Progenitor cell of endocrine pancreas (in vitro differentiated cells): ENCODE measurements around the gene SURF4. TPM values are rescaled to one million over a fixed set of nuclear protein-coding genes. Genes with fewer than 3 reads are reported as not detected.
"Not testable (repeated sequence)": the region's sequence is repeated elsewhere in the genome, so short reads cannot be mapped to it uniquely, and the experiment has no call there.

ENCODE experiments used
- DNase-seq: peaks from one replicate; pipeline ENCODE4 v3.0.0; 2021; ENCODE audit warnings: low spot score; ENCODE audit not compliant: unreplicated experiment
- H3K27ac Mint-ChIP-seq: 2 replicates; pipeline ENCODE4 v1.8.0; 2021; ENCODE audit warnings: mild to moderate bottlenecking, moderate library complexity, mixed read lengths
- H3K27me3 Mint-ChIP-seq: 2 replicates; pipeline ENCODE4 v1.8.0; 2021; ENCODE audit warnings: mixed read lengths
- H3K36me3 Mint-ChIP-seq: 2 replicates; pipeline ENCODE4 v1.8.0; 2022; ENCODE audit warnings: mixed read lengths; ENCODE audit not compliant: insufficient read depth
- H3K4me1 Mint-ChIP-seq: 2 replicates; pipeline ENCODE4 v1.8.0; 2021; ENCODE audit warnings: low read depth, mixed read lengths
- H3K4me3 Mint-ChIP-seq: 2 replicates; pipeline ENCODE4 v1.8.0; 2021; ENCODE audit warnings: low read depth, mild to moderate bottlenecking, moderate library complexity, mixed read lengths
- H3K9me3 Mint-ChIP-seq: 2 replicates; pipeline ENCODE4 v1.8.0; 2021; ENCODE audit warnings: low read depth, mixed read lengths
- CTCF ChIP-seq: fragments of 200-600 bp; sonication (generic); IDR thresholded peaks from one replicate; pipeline ENCODE4 v1.5.0; 2021; ENCODE audit warnings: antibody characterized with exemption, mild to moderate bottlenecking; ENCODE audit not compliant: unreplicated experiment
- total RNA-seq: library from RNA; stranded (reverse); gene quantifications from 2 replicates; pipeline ENCODE4 v1.2.1, GENCODE V29; 2021

SURF4 gene
- total RNA-seq, 1 donor from 2014 or later: 122 TPM

GRCh38 chr9:133397370-133397769, 21.5 kb upstream of the SURF4 start:
- H3K4me3 Mint-ChIP-seq: no peak overlapping the region
- DNase-seq: no peak
- peaks cover 9% of the 10 kb centered on the region for H3K27me3 Mint-ChIP-seq
- H3K27ac Mint-ChIP-seq: peak overlapping the region; percentile 47
- no peak for TF ChIP-seq CTCF
- no peaks in the 10 kb centered on the region for H3K36me3 Mint-ChIP-seq
- H3K4me1 Mint-ChIP-seq: no peaks in the 10 kb centered on the region
- H3K9me3 Mint-ChIP-seq: no peaks in the 10 kb centered on the region

- Mint-ChIP-seq H3K27ac (no peak overlapping the region), H3K4me3 (no peak overlapping the region), H3K9me3 (no peaks in the 10 kb centered on the region), H3K27me3 (peaks cover 9% of the 10 kb centered on the region), H3K36me3 (no peaks in the 10 kb centered on the region), H3K4me1 (no peaks in the 10 kb centered on the region)
- no peak for DNase-seq
- peak; percentile 46 for TF ChIP-seq CTCF
Measured at GRCh38 chr9:133396952-133397351, 21.1 kb upstream of the SURF4 start.

GRCh38 chr9:133394687-133395271, 18.9 kb upstream of the SURF4 start:
- H3K27me3 Mint-ChIP-seq: peaks cover 9% of the 10 kb centered on the region
- H3K4me1 Mint-ChIP-seq: peaks cover 3% of the 10 kb centered on the region
- no peaks in the 10 kb centered on the region for H3K9me3 Mint-ChIP-seq
- H3K4me3 Mint-ChIP-seq: no peak overlapping the region
- no peaks in the 10 kb centered on the region for H3K36me3 Mint-ChIP-seq
- H3K27ac Mint-ChIP-seq: no peak overlapping the region
- DNase-seq: no peak
- TF ChIP-seq CTCF: no peak

GRCh38 chr9:133393399-133393798, 17.5 kb upstream of the SURF4 start:
- no peaks in the 10 kb centered on the region for H3K9me3 Mint-ChIP-seq
- peaks cover 4% of the 10 kb centered on the region for H3K4me1 Mint-ChIP-seq
- H3K27me3 Mint-ChIP-seq: peaks cover 9% of the 10 kb centered on the region
- no peak overlapping the region for H3K4me3 Mint-ChIP-seq
- DNase-seq: no peak
- TF ChIP-seq CTCF: no peak
- no peak overlapping the region for H3K27ac Mint-ChIP-seq
- H3K36me3 Mint-ChIP-seq: no peaks in the 10 kb centered on the region

GRCh38 chr9:133392308-133392707, 16.4 kb upstream of the SURF4 start:
- not testable (repeated sequence) for H3K9me3 Mint-ChIP-seq, H3K36me3 Mint-ChIP-seq, DNase-seq, H3K4me1 Mint-ChIP-seq, H3K4me3 Mint-ChIP-seq, H3K27ac Mint-ChIP-seq, H3K27me3 Mint-ChIP-seq

GRCh38 chr9:133391449-133391848, 15.6 kb upstream of the SURF4 start:
- not testable (repeated sequence) for H3K27me3 Mint-ChIP-seq, H3K4me1 Mint-ChIP-seq, H3K36me3 Mint-ChIP-seq, H3K27ac Mint-ChIP-seq, DNase-seq, H3K4me3 Mint-ChIP-seq, H3K9me3 Mint-ChIP-seq
